GM12878 (cell line): ENCODE measurements around the gene UFD1. TPM values are rescaled to one million over a fixed set of nuclear protein-coding genes. Genes with fewer than 3 reads are reported as not detected.
A peak's percentile ranks its signal among the peaks of the same experiment; 100 is the strongest.

ENCODE experiments used
- ATAC-seq: fragments of 200-7000 bp; cut with Tn5 transposase; 3 replicates; pipeline ENCODE4 v1.9.1; 2020; ENCODE audit warnings: mild to moderate bottlenecking, moderate library complexity
- BruUV-seq: library from RNA; stranded (reverse); fragments of 400-500 nt; replicated peaks from 2 replicates; lab custom pipeline; 2021; lab: Mats Ljungman, UMichigan
- CTCF ChIA-PET: fragments of 300-600 bp; sonication (Branson Sonifier 250); formaldehyde crosslinking; extraction: SDS; loops from one replicate; lab custom pipeline; 2021; ENCODE audit warnings: inconsistent platforms; lab: Yijun Ruan, JAX
- POLR2A ChIA-PET: fragments of 350-600 bp; formaldehyde crosslinking; extraction: SDS; loops from one replicate; lab custom pipeline; 2021; ENCODE audit warnings: inconsistent platforms; lab: Charles Lee
- RAD21 ChIA-PET: fragments of 300-600 bp; sonication (Branson Sonifier 250); formaldehyde crosslinking; loops from one replicate; lab custom pipeline; 2023; ENCODE audit warnings: antibody characterized with exemption; ENCODE audit not compliant: unreplicated experiment; lab: Charles Lee
- SMC1A ChIA-PET: fragments of 300-600 bp; sonication (Branson Sonifier 250); formaldehyde crosslinking; loops from one replicate; lab custom pipeline; 2023; ENCODE audit not compliant: unreplicated experiment, uncharacterized antibody; lab: Charles Lee
- DNase-seq: peaks from one replicate; pipeline ENCODE4 v3.0.0-alpha.2; 2011; ENCODE audit warnings: low read depth, low spot score
- FAIRE-seq: peaks from 3 replicates; lab custom pipeline; 2011; peaks lifted over from hg19 to GRCh38; lab: Jason Lieb, UNC
- H2AFZ ChIP-seq: 2 replicates; pipeline ENCODE4 v1.6.0; 2011; ENCODE audit warnings: low read depth, low read length, control low read depth; ENCODE audit not compliant: control insufficient read depth
- H3K27ac ChIP-seq: 2 replicates; pipeline ENCODE4 v1.5.1; 2011; ENCODE audit warnings: control low read depth; ENCODE audit not compliant: control insufficient read depth, insufficient read depth
- H3K27me3 ChIP-seq, 2 experiments: replicated peaks in 1 of 2; 2 replicates each; pipeline versions ENCODE4 v1.6.0 to v1.6.1; 2011; ENCODE audit warnings: low read length in 1 of 2; ENCODE audit not compliant: control insufficient read depth in 2 of 2, insufficient read depth in 2 of 2
- H3K36me3 ChIP-seq, 2 experiments: 2 replicates each; pipeline ENCODE4 v1.5.1; 2011; ENCODE audit warnings: low read length in 1 of 2; ENCODE audit not compliant: control insufficient read depth in 2 of 2, insufficient read depth in 2 of 2
- H3K4me1 ChIP-seq: 2 replicates; pipeline ENCODE4 v1.6.1; 2011; ENCODE audit warnings: mild to moderate bottlenecking, low read length, moderate library complexity, mixed read lengths; ENCODE audit not compliant: control insufficient read depth, insufficient read depth
- H3K4me2 ChIP-seq: 2 replicates; pipeline ENCODE4 v1.6.0; 2011; ENCODE audit warnings: control low read depth; ENCODE audit not compliant: control insufficient read depth, insufficient read depth
- H3K4me3 ChIP-seq: fragments of 200-600 bp; sonication (generic); 2 replicates; pipeline ENCODE4 v1.5.1; 2016
- H3K79me2 ChIP-seq: 2 replicates; pipeline ENCODE4 v1.6.0; 2011; ENCODE audit warnings: low read length; ENCODE audit not compliant: control insufficient read depth, insufficient read depth
- H3K9ac ChIP-seq: 2 replicates; pipeline ENCODE4 v1.8.0; 2011; ENCODE audit warnings: low read length, control low read depth, mixed read lengths; ENCODE audit not compliant: control insufficient read depth, insufficient read depth
- H3K9me3 ChIP-seq: replicated peaks from 3 replicates; pipeline ENCODE4 v1.5.1; 2011; ENCODE audit warnings: mild to moderate bottlenecking, low read length; ENCODE audit not compliant: control insufficient read depth, insufficient read depth
- H4K20me1 ChIP-seq: 2 replicates; pipeline ENCODE4 v1.6.0; 2011; ENCODE audit not compliant: control insufficient read depth, insufficient read depth
- ASH2L ChIP-seq: fragments of 300-600, 200-600 bp; sonication (generic); IDR thresholded peaks from 2 replicates; pipeline ENCODE4 v1.6.1; 2017; ENCODE audit warnings: low read depth, mild to moderate bottlenecking, borderline replicate concordance
- BHLHE40 ChIP-seq, 2 experiments: fragments of 450-650 bp in 1 of 2; IDR thresholded peaks; 2 replicates each; pipeline ENCODE4 v1.6.1; 2011 to 2017; ENCODE audit warnings: low read depth in 2 of 2, borderline replicate concordance in 1 of 2, improper control_type of control experiment in 1 of 2, low read length in 1 of 2, mild to moderate bottlenecking in 1 of 2
- CBFB ChIP-seq: IDR thresholded peaks from 2 replicates; pipeline ENCODE4 v1.6.1; 2016; ENCODE audit warnings: antibody characterized with exemption, low read depth
- CREB1 ChIP-seq: IDR thresholded peaks from 2 replicates; pipeline ENCODE4 v1.6.1; 2012; ENCODE audit warnings: low read depth, mild to moderate bottlenecking, inconsistent platforms
- E2F8 ChIP-seq: fragments of 450-650 bp; IDR thresholded peaks from 2 replicates; pipeline ENCODE4 v1.6.1; 2018; ENCODE audit warnings: mild to moderate bottlenecking, low read depth, moderate library complexity; ENCODE audit not compliant: partially characterized antibody
- IKZF1 ChIP-seq: fragments of 450-650 bp; conservative IDR thresholded peaks from 2 replicates; pipeline ENCODE4 v1.6.1; 2017; ENCODE audit warnings: antibody characterized with exemption, mild to moderate bottlenecking
- MYC ChIP-seq: IDR thresholded peaks from 2 replicates; pipeline ENCODE4 v1.6.1; 2011; ENCODE audit warnings: mild to moderate bottlenecking, low read length, moderate library complexity, inconsistent platforms; ENCODE audit not compliant: insufficient read depth, insufficient replicate concordance, insufficient read length, severe bottlenecking
- PKNOX1 ChIP-seq: fragments of 450-650 bp; IDR thresholded peaks from 2 replicates; pipeline ENCODE4 v1.6.1; 2016; ENCODE audit warnings: mild to moderate bottlenecking
- RUNX3 ChIP-seq: IDR thresholded peaks from 2 replicates; pipeline ENCODE4 v1.6.1; 2012; ENCODE audit warnings: low read length, inconsistent platforms
- SIN3A ChIP-seq: IDR thresholded peaks from 2 replicates; pipeline ENCODE4 v1.6.1; 2012; ENCODE audit warnings: low read depth, low read length, improper control_type of control experiment
- SIX5 ChIP-seq: IDR thresholded peaks from 2 replicates; pipeline ENCODE4 v1.6.1; 2011; ENCODE audit warnings: mild to moderate bottlenecking, low read depth, low read length, moderate library complexity; ENCODE audit not compliant: severe bottlenecking
- USF1 ChIP-seq: IDR thresholded peaks from 2 replicates; pipeline ENCODE4 v1.6.1; 2011; ENCODE audit warnings: borderline replicate concordance, low read depth, mild to moderate bottlenecking, moderate library complexity, mixed read lengths, low read length; ENCODE audit not compliant: insufficient read depth; ENCODE audit errors: extremely low read length
- YY1 ChIP-seq: IDR thresholded peaks from 2 replicates; pipeline ENCODE4 v1.6.1; 2011; ENCODE audit warnings: low read depth, mild to moderate bottlenecking, low read length
- WGBS: methylation state at CpG from one replicate; pipeline ENCODE4 v1.1.6; 2016; ENCODE audit warnings: low lambda C conversion rate; ENCODE audit not compliant: insufficient replicate concordance, insufficient coverage; ENCODE audit errors: missing lambda C conversion rate; 5-methylcytosine and 5-hydroxymethylcytosine counted together
- in situ Hi-C: fragments of 300-500 bp; cut with MboI; formaldehyde crosslinking; loops from 9 replicates; pipeline ENCODE4 v1.14.3; 2018; ENCODE audit warnings: mixed read lengths
- intact Hi-C: fragments of 100-400 bp; cut with micrococcal nuclease; formaldehyde crosslinking; loops from one replicate; pipeline ENCODE4 v1.14.2; 2022; ENCODE audit not compliant: unreplicated experiment
- polyA plus RNA-seq, 11 experiments: library from polyadenylated mRNA; depleted of rRNA in 4 of 11; unstranded in 6 of 11; stranded (reverse) in 5 of 11; fragments of >200 nt; fragmentation: Nextera tagmentation in 4 of 11; fragmentation: Illumina TruSeq in 1 of 11; extraction: Ambion mirVana in 4 of 11; extraction: Trizol in 1 of 11; gene quantifications; 1 replicate in 1 of 11; 2 replicates in 10 of 11; pipeline versions ENCODE4 v1.2.1 to v1.2.3, GENCODE V29; 2011 to 2016; ENCODE audit warnings: inconsistent platforms in 2 of 11, missing spikeins in 2 of 11, low read depth in 1 of 11
- total RNA-seq, 4 experiments: library from RNA; depleted of rRNA in 3 of 4; stranded (reverse); fragments of >200 nt in 3 of 4; fragmentation: Illumina TruSeq in 1 of 4; extraction: Trizol in 1 of 4; gene quantifications; 2 replicates each; pipeline versions ENCODE4 v1.2.1 to v1.2.3, GENCODE V29; 2013 to 2021

Gene UFD1
- total and polyA plus RNA-seq, 10 of the 15 experiments (the other 5 are each of a cell fraction or from before 2014, with no cell fraction given): 67.2 to 143 (median 117) TPM

- TF ChIP-seq E2F8: no peak
- peak; percentile 63 for TF ChIP-seq SIX5
- TF ChIP-seq IKZF1: peak; percentile 43
- no peak for TF ChIP-seq PKNOX1
Measured at GRCh38 chr22:19431649-19432132, 47.3 kb downstream of the UFD1 start, which contains the start of gene HIRA (continued).

DNA sequence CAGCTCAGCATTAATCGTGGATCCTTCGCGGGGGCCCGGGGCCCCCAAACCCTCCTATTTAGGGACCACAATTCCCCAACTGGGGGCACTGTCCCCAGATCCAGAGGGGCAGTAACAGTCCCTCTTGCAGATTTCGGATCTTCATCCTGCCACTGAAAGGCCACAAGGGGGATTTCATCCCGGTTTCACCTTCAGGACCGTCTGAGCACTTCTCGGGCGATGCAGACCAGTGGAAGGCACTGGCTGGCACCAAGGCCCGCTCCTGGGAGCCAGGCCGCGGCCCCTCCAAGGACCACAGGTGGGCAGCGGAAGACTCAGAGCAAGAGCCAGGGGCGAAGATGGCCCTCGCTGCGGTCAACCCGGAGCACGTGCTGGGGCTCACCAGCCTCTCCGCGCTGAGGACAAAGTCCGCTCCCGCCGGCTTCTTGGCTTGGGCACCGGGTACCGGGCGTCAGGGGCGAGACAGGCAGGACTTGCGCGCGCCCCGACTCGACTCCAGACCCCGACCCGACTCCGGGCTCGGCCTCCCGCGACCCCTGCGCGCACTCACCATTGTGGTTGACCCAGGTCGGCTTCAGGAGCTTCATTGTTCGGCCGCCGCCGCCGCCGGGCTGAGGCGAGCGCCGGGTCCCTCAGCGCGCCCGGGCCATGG, 48.0 kb downstream of the UFD1 start:
- WGBS: 1% methylated on average over 40 of the region's 53 CpGs
- Histone ChIP-seq H4K20me1 (no peaks in the 10 kb centered on the region; the same call in 1 of the 2 replicates), H3K4me2 (peak overlapping the region; percentile 90), H3K9ac (peak overlapping the region; percentile 81), H3K27ac (peak overlapping the region; percentile 73), H3K4me1 (no peaks in the 10 kb centered on the region), H3K36me3 (peaks cover 2 to 10% of the 10 kb centered on the region in 2 experiments; a peak in 3 of 4 replicates), H3K27me3 (no peaks in the 10 kb centered on the region), H3K9me3 (no peaks in the 10 kb centered on the region), H3K79me2 (peaks cover 66% of the 10 kb centered on the region), H2AFZ (no peak overlapping the region), H3K4me3 (peak overlapping the region; percentile 98)
- no peak for ATAC-seq
- ChIA-PET CTCF (no interaction called here), SMC1A (interaction anchor here (1.0 to 1.9 kb wide), 2 partner anchors 12 to 46 kb away, joined by 3 to 4 read pairs; no protein-coding TSS in a partner anchor), RAD21 (interaction anchor here (1.4 to 3.6 kb wide), 3 partner anchors 16 to 252 kb away, joined by 4 to 11 read pairs (median 4); partner anchors contain the start of genes C22orf39, CDC45, SLC25A1 and UFD1), POLR2A (interaction anchor here (1.0 to 1.5 kb wide), 3 partner anchors 10 to 69 kb away, joined by 3 to 5 read pairs (median 4); no protein-coding TSS in a partner anchor)
- BruUV-seq: no TSS peak
- no peak for DNase-seq
- intact Hi-C loops (loop anchor here (5.0 kb wide), 1 partner anchor 254 kb away; the partner anchor contains the start of gene SLC25A1), in situ Hi-C loops (loop anchor here (25.0 kb wide), 1 partner anchor 1794 kb away; the partner anchor contains the start of genes ATP6V1E1 and BCL2L13)
- no peak for FAIRE-seq
- TF ChIP-seq USF1 (peak; percentile 31), ASH2L (no peak; the same call in 1 of the 2 replicates), CREB1 (no peak), BHLHE40 (IDR thresholded peaks at IDR 0.05; ENCODE audit: borderline replicate concordance in 1 of 2, low read depth in 2 of 2, low read length in 1 of 2) (peak; percentile 77 to 91; a peak in 3 of 4 replicates), RUNX3 (peak; percentile 24; the same call in 1 of the 2 replicates), CBFB (0 out of 2 replicates have a peak, but pooled peaks have one; percentile 29), SIN3A (peak; percentile 0; the same call in 1 of the 2 replicates), YY1 (no peak), MYC (peak; percentile 30)
